RWPE2 (cell line): Measurements from ENCODE around the gene GPBP1L1.
"Not testable (repeated sequence)": the region's sequence is repeated elsewhere in the genome, so short reads cannot be mapped to it uniquely, and the experiment has no call there.

Source experiments
- ATAC-seq: fragments of 200-7000 bp; cut with Tn5 transposase; 3 replicates; pipeline ENCODE4 v1.9.1; 2021; ENCODE audit warnings: low read depth
- DNase-seq: peaks from one replicate; pipeline ENCODE4 v3.0.0-alpha.2; 2020; ENCODE audit warnings: low spot score
- H3K27ac ChIP-seq: fragments of 450-650 bp; 2 replicates; pipeline ENCODE4 v1.5.1; 2017; ENCODE audit warnings: mild to moderate bottlenecking; ENCODE audit not compliant: poor library complexity, severe bottlenecking
- H3K27me3 ChIP-seq: fragments of 250-450 bp; sonication (Bioruptor Pico); 2 replicates; pipeline ENCODE4 v1.5.1; 2021; ENCODE audit warnings: mild to moderate bottlenecking, moderate library complexity; ENCODE audit not compliant: insufficient read depth, poor library complexity, severe bottlenecking
- H3K36me3 ChIP-seq: fragments of 250-450 bp; sonication (Bioruptor Pico); 2 replicates; pipeline ENCODE4 v1.5.1; 2020; ENCODE audit warnings: low read depth, mild to moderate bottlenecking, moderate library complexity
- H3K4me1 ChIP-seq: fragments of 250-450 bp; sonication (Bioruptor Pico); 2 replicates; pipeline ENCODE4 v1.5.1; 2021; ENCODE audit warnings: mild to moderate bottlenecking, moderate library complexity; ENCODE audit not compliant: insufficient read depth, poor library complexity, severe bottlenecking
- H3K4me3 ChIP-seq: fragments of 250-450 bp; sonication (Bioruptor Pico); 2 replicates; pipeline ENCODE4 v1.5.1; 2021; ENCODE audit warnings: mild to moderate bottlenecking, moderate library complexity; ENCODE audit not compliant: severe bottlenecking
- H3K9me3 ChIP-seq: fragments of 250-450 bp; sonication (Bioruptor Pico); 2 replicates; pipeline ENCODE4 v1.5.1; 2021; ENCODE audit warnings: mild to moderate bottlenecking, moderate library complexity; ENCODE audit not compliant: severe bottlenecking
- CTCF ChIP-seq: fragments of 450-650 bp; IDR thresholded peaks from one replicate; pipeline ENCODE4 v1.5.1; 2017; ENCODE audit warnings: mild to moderate bottlenecking, moderate library complexity; ENCODE audit not compliant: poor library complexity, severe bottlenecking

The GPBP1L1 gene

GRCh38 chr1:45679123-45679522 is 7.2 kb downstream of the GPBP1L1 start:
- ATAC-seq (peak; percentile 29; the same call in 1 of the 3 replicates), DNase-seq (no peak)
- Histone ChIP-seq H3K36me3 (peaks cover under 1% of the 10 kb centered on the region), H3K4me1 (peaks cover 22% of the 10 kb centered on the region), H3K9me3 (no peaks in the 10 kb centered on the region), H3K27me3 (no peaks in the 10 kb centered on the region), H3K27ac (no peak overlapping the region), H3K4me3 (no peak overlapping the region)
- no peak for TF ChIP-seq CTCF

GRCh38 chr1:45678489-45678888 is 7.8 kb downstream of the GPBP1L1 start:
- TF ChIP-seq CTCF = no peak
- ATAC-seq (no peak), DNase-seq (no peak)
- H3K27me3 ChIP-seq = no peaks in the 10 kb centered on the region
- no peak overlapping the region for H3K27ac ChIP-seq
- no peak overlapping the region for H3K4me3 ChIP-seq
- no peaks in the 10 kb centered on the region for H3K9me3 ChIP-seq
- peaks cover 22% of the 10 kb centered on the region for H3K4me1 ChIP-seq
- H3K36me3 ChIP-seq = peaks cover 4% of the 10 kb centered on the region

- peaks cover 22% of the 10 kb centered on the region for H3K4me1 ChIP-seq
- no peak for DNase-seq
These were observed 8.5 kb downstream of the GPBP1L1 start for GRCh38 chr1:45677751-45678245.

GRCh38 chr1:45676553-45676952 is 9.8 kb downstream of the GPBP1L1 start:
- not testable (repeated sequence) for H3K4me3 ChIP-seq, H3K36me3 ChIP-seq, ATAC-seq, H3K27ac ChIP-seq, H3K9me3 ChIP-seq, DNase-seq, H3K27me3 ChIP-seq
- H3K4me1 ChIP-seq = peaks cover 18% of the 10 kb centered on the region

More at GRCh38 chr1:45677751-45678245, 8.5 kb downstream of the GPBP1L1 start:
- Histone ChIP-seq H3K27me3 (no peaks in the 10 kb centered on the region), H3K27ac (no peak overlapping the region), H3K4me3 (no peak overlapping the region), H3K36me3 (peaks cover 7% of the 10 kb centered on the region), H3K9me3 (no peaks in the 10 kb centered on the region)
- no peak for TF ChIP-seq CTCF
- no peak for ATAC-seq

GRCh38 chr1:45674478-45674877 is 11.9 kb downstream of the GPBP1L1 start:
- Histone ChIP-seq H3K27ac (no peak overlapping the region), H3K36me3 (peaks cover 15% of the 10 kb centered on the region; the same call in 1 of the 2 replicates), H3K9me3 (no peaks in the 10 kb centered on the region), H3K4me1 (peaks cover 11% of the 10 kb centered on the region), H3K27me3 (no peaks in the 10 kb centered on the region), H3K4me3 (no peak overlapping the region)
- ATAC-seq = no peak
- no peak for DNase-seq
- no peak for TF ChIP-seq CTCF
